Inferior parietal cortex (tissue), 1 donor: ENCODE results near the gene TMEM184B.
"Not testable (repeated sequence)": the region's sequence is repeated elsewhere in the genome, so short reads cannot be mapped to it uniquely, and the experiment has no call there.

Source experiments
- DNase-seq: peaks from one replicate; pipeline ENCODE4 v3.0.0-alpha.2; 2016; ENCODE audit errors: extremely low spot score

The TMEM184B gene

DNA sequence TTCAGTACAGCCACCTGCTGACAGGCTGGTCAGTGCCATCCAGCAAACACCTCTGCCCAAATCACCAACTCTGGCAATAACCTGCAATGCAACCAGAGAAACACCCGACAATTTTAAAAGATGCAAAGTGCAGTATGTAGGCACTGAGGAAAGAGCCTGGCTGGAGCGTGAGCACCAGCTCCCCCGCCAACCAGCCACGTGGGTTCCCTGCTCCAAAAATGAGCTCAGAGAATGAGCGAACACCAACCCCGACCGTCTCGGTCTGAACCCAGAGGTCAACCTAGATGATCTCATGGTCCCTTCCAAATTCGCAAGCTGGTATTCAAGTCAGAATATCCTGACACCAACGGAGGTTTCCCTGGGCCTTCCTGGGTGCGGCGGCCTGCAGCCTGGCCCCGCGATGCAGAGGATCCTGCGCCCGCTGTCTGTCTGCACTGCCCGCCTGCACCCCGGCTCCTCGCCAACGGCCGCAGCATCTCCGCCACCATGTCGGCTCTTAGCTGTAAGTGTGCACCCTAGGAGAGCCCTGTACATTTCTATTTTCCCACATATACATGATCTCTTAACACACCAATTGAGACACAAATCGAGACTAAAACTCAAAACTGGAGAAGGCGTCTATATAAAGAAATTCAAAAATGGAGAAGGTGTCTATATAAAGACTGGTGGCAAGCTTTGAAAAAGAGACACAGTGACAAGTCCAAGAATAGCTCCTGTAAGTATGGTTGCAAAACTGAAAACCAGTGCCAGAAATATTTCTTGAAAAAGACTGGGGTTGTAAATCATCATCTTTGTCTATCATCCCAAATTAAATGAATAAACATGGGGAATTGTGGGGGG is 22.8 kb downstream of the TMEM184B start:
- DNase-seq, result no peak

DNA sequence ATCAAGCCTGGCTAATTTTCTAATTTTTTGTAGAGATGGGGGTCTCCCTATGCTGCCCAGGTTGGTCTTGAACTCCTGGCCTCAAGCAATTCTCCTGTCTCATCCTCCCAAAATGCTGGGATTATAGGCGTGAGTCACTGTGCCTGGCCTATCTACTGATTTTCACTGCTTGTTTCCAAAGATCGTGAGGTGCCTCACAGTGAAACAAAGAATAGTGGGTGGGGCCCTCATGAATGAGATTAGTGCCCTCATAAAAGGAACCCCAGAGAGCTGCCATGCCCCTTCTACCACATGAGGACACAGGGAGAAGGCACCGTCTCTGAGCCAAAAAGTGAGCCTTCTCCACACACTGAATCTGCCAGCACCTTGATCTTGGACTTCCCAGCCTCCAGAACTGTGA is 23.5 kb downstream of the TMEM184B start:
- no peak for DNase-seq

DNA sequence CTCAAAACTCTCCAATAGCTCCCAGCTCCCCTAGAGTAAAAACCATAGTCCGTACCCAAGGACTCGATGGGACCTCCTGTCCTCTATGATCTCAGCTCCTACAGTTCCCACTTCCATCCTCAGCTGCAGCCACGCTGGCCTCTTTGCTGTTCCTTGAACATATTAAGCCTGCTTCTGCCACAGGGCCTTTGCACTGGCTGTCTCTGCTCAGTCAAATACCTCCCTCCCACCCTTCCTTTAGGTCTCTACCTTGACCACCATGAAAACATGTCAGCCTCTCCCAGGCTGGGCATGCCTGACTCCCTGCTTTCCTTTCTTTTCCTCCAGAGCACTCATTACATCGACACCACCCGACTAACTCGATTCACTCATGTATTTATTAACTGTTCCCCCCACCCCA is 24.5 kb downstream of the TMEM184B start:
- DNase-seq, result no peak

DNA sequence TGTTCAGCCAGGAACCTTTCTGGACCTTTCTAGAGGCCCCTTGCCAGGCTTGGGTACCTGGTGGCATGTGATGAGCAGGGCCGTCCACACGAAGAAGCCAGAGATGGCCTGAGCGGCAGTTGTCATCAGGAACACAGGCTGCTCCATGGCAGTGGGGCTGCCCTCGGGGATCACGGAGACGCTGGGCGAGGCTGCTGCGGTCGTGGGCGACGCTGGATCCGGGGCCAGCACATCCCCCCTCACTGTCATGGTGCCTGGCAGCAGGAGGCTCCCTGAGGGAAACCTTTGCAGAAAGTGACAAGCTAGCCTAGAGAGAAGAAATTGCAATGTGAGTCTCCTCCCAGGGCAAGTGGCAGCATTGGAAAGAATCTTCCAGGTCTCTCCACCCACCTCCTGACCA is 25.1 kb downstream of the TMEM184B start:
- no peak for DNase-seq

DNA sequence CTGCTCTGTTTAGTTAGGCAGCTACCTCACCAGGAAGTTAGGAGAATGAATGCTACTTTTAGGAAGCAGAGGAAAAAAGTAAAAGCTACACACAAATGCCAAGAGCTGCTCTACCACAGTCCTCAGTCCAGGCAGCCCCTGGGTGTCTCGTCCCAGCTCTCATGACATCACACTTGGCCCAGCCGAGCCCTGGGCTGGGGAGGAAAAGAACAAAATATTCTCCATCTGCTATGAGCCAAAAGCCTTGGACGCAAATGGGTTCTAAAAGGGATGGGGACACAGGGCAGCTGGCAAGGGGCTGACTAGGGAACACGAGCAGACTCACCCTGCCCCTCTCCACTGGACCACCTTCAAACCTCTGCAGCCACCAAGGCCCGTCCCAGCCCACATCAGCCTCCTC is 26.1 kb downstream of the TMEM184B start:
- no peak for DNase-seq

DNA sequence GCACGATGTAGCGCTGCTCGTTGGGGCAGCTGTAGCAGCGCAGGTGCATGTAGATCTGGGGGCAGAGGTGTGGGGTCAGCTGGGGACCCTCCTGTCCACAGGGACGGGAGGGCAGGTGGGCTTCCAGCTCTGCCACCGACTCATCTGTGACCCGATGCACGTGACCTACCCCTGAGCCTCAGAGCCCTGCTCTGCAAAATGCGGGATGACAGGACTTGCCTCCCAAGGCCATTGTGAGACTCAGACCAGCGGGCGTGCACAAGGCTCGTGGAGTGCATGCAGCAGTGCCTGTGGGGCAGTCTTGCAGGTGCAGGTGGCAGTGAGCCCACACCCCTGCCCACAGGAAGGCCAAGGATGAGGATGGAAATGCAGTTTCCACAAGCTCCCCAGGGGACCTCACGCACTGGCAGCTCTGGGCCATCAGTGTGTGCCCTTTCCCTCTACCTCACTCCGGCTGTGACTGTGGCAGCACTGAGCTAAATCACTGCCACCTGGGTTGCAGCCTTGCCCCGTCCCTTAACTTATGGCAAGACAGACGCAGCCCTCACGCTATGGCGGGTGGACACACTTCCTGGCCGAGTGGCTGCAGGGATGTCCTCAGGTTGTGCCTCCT is 26.7 kb downstream of the TMEM184B start:
- no peak for DNase-seq

DNA sequence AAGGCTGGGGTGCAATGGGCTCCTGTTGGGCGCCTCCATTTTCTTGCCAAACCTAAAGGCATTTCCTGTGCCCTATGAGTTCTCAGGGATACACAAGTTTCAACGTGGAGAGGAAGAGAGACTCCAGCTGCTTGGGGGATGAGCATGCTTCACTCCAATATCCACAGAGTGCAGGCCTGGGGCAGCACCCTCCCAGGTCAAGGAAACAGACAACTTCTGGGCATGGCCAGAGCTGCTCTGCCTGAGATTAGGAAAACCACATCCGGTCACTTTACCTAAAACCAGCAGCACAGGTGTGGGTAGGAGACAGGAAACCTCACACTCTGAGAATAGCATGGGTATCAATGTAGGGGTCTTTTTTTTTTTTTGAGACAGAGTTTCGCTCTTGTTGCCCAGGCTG is 28.7 kb downstream of the TMEM184B start:
- no peak for DNase-seq

DNA sequence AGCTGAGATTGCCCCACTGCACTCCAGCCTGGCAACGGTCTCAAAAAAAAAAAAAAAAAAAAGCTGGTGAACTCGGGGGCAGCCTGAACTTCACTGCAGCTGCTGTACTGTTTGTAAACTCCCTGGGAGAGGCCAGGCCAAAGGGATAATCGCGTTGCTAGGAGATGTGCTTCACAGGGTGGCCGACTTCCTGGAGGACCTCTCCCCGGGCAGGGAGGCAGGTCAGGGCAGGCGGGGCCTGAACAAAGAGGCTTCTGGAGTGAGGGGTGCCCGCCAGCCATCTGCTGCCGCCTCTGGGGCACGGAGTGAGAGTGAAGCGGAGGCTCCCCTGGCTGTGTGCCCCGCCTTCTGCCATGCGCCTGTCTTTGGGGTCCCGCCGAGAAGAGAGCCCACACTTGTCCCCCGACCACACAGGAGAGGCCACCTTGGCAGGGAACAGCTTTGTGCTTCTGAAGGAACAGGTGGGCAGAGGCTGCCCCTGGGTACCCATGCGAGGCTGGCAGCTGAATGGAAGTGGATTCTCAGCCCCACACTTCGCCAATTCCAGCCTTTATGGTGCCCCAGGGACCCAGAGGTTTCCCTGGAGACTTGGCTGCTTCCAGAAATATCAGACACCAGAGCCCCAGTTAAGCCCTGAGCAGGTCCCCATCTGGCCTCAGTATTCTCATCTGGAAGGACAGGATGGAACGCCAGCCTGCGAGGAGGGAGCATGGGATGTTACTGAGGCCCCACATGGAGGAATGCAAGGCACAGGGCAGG is 29.6 kb downstream of the TMEM184B start:
- no peak for DNase-seq

DNA sequence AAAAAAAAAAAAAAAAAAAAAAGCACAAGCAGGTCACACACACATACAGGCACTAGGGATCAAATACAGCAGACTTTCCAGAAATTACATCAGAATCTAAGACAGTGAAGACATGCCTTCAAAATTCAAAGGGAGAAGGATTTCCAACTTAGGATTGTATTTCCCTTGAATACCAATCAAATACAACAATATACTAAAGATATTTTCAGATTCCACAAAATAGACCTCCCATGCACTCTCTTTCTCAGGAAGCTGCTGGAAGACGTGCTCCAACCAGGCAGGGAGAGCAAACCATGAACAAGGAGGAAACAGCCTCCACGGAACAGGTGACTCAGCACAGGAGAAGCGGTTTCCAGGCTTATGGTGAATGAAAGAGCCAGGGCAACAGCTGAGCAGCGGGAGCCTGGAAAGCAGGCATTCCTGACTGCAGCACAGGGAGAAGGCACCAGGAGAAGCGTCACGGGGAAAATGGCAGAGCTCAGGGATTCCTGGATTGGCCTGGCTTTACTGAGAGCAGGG is 32.0 kb downstream of the TMEM184B start:
- DNase-seq, result no peak

DNA sequence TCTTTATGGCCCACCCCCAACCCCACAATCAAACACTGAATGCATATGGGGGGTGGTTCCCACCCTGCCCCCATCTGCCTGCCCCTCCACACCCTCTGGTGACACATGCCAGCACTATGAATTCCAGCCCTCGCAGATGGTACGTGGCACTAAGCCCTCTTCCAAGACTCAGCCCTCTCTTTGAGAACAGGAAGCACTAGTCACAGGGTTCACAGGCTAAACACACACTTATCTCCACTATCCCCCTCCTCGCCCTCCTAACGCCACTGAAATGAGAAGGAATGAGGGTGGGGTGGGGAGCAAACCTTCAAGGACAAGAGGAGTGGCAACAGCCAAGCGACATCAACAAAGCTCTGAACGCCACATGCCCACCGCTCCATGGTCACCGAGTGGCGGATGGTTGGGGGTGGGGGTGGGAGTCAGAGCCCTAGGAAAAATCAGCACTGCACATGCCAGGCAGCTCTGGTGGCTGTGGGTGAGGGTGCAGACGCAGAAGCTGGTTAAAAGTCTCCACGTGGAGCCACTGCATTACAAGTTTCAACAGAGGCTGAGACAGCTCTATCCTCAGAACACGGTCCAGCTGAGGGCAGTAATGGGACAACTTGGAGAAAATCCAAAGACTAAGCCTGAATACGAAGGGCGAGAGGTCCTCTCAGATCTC is 33.6 kb downstream of the TMEM184B start:
- DNase-seq, result peak; percentile 88

DNA sequence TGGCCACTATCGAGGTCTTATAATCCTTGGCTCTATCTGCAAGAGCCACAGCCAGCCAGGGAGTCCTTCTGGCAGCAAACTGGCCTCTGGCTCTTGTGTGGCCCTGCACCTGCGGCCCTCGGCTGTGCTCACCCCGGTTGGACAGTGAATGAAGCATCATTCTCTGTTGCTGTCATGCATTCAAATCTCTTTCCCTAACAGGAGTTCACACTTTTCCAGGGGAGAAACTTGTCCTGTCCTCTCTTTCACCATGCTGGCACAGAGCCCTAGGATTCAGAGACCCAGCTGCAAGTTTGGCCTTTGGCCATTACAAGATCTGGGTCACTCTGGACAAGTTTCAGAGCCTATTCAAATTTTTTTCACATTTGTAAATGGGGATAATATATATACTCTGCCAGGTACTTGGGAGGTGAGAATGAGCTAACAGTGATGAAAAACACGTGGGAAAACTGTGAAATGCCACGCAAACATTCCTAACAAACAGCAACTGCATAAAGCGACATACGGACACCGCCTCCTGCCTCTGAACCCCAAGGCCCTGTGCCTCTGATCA is 34.2 kb downstream of the TMEM184B start:
- no peak for DNase-seq

DNA sequence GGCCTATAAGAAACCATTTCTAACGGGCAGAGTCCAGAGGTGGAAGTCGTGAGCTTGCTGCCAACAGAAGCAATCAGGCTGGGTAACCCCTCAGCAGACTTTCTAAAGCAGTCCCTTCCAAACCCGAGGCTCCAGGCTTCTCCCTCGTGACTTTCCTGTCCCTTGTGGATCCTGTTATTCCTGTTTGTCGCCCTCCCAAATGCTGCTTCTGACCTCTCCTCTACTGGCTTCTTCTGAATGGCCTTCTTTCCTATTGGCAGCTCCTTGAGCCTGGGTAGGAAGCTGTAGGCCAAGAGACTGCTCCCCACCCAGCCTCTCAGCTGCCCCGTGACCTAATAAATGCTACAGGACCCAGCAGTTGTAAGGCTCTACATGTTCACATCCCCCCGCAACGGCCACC is 36.0 kb downstream of the TMEM184B start:
- no peak for DNase-seq

DNA sequence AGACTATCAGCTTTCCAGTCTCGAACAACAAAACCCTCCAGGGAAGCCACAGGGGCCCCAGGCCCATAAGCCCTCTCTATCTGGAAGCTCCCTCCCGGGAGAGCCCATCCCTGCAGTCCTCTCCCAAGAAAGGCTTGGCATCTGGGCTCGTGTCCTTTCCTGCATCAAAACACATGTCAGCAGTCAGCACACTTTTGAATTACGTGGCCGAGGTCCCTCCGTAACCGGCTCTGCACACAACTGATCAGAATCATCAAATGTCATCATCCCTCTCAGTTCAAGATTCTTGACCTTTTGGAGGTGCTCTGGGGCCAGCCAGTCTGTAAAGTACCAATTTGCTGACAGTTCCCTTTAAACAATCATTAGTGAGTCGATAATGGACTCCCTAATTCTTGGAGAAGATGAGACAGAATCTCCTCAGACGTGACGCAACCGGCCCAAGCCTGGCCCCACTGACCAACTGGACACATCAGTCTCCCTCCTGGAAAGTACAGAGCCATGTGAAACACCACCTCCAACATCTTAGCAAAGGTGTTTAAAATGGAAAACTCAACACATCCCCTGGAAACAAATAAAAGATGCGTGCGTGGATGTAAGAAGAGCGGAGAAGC is 37.5 kb downstream of the TMEM184B start:
- no peak for DNase-seq

DNA sequence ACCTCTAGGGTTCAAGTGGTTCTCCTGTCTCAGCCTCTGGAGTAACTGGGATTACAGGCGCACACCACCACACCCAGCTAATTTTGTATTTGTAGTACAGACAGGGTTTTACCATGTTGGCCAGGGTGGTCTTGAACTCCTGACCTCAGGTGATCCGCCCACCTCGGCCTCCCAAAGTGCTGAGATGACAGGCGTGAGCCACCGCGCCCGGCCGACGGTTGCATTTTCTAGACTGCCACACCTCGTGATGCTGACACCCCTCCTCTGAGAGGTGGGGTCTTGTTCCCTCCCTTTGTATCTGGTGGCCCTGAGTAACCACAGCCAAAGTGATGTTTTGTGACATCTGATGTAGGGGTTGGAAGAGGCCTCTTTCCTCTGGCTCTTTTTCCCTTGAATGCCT is 39.0 kb downstream of the TMEM184B start:
- DNase-seq, result not testable (repeated sequence)

DNA sequence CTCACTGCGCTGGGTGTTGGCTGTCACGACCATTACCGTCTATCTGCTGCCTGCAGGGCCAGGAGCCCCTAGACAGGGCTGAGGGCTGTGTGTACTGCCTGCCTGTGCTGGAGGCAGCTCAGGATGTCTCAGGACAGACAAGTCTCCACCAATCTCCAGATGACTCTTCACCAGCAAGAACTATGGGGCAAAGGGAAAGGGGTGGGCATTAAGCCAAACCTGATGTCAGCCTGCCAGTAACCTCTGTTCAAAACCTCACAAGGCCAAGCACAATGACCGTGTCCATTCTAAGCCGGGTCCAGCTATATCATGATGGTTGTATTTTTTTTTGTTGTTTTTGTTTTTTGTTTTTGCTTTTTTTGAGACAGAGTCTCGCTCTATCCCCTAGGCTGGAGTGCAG is 39.4 kb downstream of the TMEM184B start:
- no peak for DNase-seq

DNA sequence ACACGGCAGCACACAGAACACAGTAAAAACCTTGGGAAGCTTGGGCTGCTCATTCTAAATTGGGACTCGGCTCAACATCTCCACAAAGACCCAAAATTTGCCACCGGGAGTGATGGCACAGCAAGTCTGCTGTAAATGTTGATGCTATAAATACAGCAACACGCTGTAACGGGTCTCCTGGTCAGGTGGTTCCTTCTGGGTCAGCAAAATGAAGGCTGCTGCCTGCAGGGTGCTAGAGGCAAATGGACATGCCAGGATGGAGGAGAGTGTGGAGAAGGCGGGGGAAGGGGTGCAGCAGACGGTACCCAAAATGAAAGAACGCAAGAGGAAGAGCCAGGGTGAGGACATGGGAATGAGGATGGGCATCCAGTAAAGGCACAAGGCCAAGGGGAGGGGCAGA is 40.6 kb downstream of the TMEM184B start:
- no peak for DNase-seq

DNA sequence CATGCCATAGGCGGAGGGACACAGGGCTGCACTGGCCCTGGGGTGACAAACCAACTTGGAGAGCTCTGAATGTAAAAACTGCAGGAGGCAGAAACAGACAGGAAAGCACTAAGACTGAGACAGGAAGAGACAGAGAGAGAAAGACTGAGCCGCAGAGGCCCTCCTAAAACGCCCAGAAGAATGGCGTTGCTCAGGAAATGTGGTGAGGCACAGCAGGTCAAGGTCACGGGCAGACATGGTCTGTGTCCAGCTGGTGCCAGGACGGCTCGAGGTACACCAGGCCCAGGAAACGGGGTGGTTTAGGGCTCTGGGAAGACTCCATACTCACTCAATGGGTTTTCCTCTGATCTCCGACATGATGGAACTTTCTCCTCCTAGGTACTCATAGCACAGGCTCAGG is 41.9 kb downstream of the TMEM184B start:
- no peak for DNase-seq

DNA sequence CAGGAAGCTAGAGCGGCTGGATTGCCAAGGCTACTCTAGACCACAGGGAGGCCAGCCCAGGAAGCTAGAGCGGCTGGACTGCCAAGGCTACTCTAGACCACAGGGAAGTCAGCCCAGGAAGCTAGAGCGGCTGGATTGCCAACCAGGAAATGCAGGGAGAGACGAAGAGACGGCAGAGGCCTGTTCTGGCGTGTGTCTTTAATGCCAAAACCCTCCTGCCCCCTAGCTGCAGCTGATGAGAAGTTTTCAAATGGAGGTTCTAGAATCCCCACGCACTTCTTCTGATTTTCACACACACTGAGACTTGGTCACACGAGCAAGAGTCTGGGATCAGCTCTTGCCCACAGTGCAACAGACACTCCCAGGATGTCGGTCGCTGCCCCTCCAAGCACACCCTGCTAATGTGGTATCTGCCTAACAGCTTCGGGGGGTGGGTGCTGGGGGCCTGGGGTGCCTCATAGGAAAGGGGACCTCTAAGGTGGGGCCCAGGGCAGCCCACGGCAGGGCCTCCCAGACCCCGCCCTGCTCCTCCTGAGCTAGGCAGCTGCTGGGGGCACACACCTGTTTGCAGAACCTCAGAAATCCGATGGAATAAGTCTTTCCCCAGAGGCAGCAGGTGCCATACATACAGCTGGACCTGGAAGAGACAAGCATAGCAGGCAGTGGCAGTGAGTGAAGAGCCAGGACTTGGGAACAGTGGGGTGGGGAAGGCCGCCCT is 42.5 kb downstream of the TMEM184B start:
- DNase-seq, result no peak

DNA sequence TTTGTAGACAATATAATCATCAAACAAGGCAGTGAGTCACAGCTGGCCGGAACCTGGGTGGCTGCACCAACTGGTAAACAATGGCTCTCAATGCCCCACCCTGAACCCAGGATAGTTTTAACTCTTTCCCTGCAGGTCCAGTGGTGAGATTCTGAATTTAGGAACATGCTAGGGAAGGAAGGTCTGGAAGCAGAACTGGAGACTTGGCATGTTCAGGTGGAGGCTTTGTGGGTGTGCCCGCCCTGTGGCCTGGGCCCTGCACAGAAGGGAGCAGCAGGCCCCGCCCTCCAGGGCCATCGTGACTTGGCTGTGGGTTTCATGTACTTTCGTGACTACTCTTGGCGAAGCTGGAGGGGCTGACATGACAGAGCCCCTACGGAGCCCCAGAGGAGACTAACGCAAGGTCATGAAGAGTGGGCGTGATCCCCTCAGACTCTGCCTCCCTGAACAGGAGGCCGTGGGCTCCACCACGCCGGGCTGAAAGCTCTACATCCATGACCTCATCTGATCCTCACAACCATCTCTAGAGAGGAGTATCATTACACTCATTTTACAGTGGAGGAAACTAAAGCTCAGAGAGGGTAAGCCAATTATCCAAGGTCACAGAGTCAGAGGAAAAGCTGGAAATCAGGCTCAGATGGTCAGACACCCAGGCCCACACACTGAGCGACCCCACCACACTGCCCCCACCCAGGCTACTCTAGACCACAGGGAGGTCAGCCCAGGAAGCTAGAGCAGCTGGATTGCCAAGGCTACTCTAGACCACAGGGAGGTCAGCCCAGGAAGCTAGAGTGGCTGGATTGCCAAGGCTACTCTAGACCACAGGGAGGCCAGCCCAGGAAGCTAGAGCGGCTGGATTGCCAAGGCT is 43.7 kb downstream of the TMEM184B start:
- DNase-seq, result no peak
